GM19455 (cell line): ENCODE results near the gene OR2T5.
"Not testable (repeated sequence)": the region's sequence is repeated elsewhere in the genome, so short reads cannot be mapped to it uniquely, and the experiment has no call there.

Experiments used
- ATAC-seq: cut with Tn5 transposase; IDR thresholded peaks from one replicate; pipeline ENCODE4 v1.9.1; 2021; ENCODE audit not compliant: unreplicated experiment

OR2T5 gene

GRCh38 chr1:248488289-248488688 is at the start of gene OR2T5:
TSS of gene OR2T5 (plus strand) at chr1:248488589. CDS start at chr1:248488589, 0 bp downstream.
- not testable (repeated sequence) for ATAC-seq

- not testable (repeated sequence) for ATAC-seq
These were observed 49.7 kb upstream of the OR2T5 start for GRCh38 chr1:248438668-248439067.

GRCh38 chr1:248439283-248439682 is 49.1 kb upstream of the OR2T5 start:
- not testable (repeated sequence) for ATAC-seq

- not testable (repeated sequence) for ATAC-seq
These were observed 45.7 kb upstream of the OR2T5 start for GRCh38 chr1:248442500-248443277.

GRCh38 chr1:248444603-248445002 is 43.8 kb upstream of the OR2T5 start:
- not testable (repeated sequence) for ATAC-seq

GRCh38 chr1:248445399-248445798 is 43.0 kb upstream of the OR2T5 start, which contains the start of gene OR2T2:
TSS of gene OR2T2 (plus strand) at chr1:248445637. CDS start at chr1:248452798, 7,161 bp downstream.
- ATAC-seq = not testable (repeated sequence)

GRCh38 chr1:248448409-248449074 is 39.8 kb upstream of the OR2T5 start:
- ATAC-seq = peak; percentile 48

- peak; percentile 4 for ATAC-seq
These were observed 38.4 kb upstream of the OR2T5 start for GRCh38 chr1:248449821-248450465.

- ATAC-seq = peak; percentile 66
These were observed 37.8 kb upstream of the OR2T5 start for GRCh38 chr1:248450466-248451145.

- ATAC-seq = not testable (repeated sequence)
These were observed 34.8 kb upstream of the OR2T5 start for GRCh38 chr1:248453619-248454018.

- ATAC-seq = not testable (repeated sequence)
These were observed 33.3 kb upstream of the OR2T5 start for GRCh38 chr1:248455045-248455444.

GRCh38 chr1:248456635-248457034 is 31.8 kb upstream of the OR2T5 start:
- ATAC-seq = not testable (repeated sequence)

GRCh38 chr1:248459117-248459516 is 29.3 kb upstream of the OR2T5 start:
- ATAC-seq = not testable (repeated sequence)

GRCh38 chr1:248471154-248471553 is 17.2 kb upstream of the OR2T5 start:
- ATAC-seq = no peak

GRCh38 chr1:248472111-248472510 is 16.3 kb upstream of the OR2T5 start:
- ATAC-seq = not testable (repeated sequence)

GRCh38 chr1:248473051-248473450 is 15.3 kb upstream of the OR2T5 start, which contains the start of gene OR2T3:
TSS of gene OR2T3 (plus strand) at chr1:248473351. CDS start at chr1:248473351, 0 bp downstream.
- ATAC-seq = not testable (repeated sequence)

GRCh38 chr1:248475660-248476059 is 12.7 kb upstream of the OR2T5 start:
- ATAC-seq = peak; percentile 76

- peak; percentile 65 for ATAC-seq
These were observed 6.5 kb upstream of the OR2T5 start for GRCh38 chr1:248481686-248482579.

GRCh38 chr1:248496661-248497060 is 8.3 kb downstream of the OR2T5 start:
- not testable (repeated sequence) for ATAC-seq
